ENCODE data around the gene LYPD5.
A peak's percentile ranks its signal among the peaks of the same experiment; 100 is the strongest.

Gene LYPD5

GRCh38 chr19:43804432-43804831 lies 2.2 kb upstream of the LYPD5 start:
- no peak for DNase-seq

DNA sequence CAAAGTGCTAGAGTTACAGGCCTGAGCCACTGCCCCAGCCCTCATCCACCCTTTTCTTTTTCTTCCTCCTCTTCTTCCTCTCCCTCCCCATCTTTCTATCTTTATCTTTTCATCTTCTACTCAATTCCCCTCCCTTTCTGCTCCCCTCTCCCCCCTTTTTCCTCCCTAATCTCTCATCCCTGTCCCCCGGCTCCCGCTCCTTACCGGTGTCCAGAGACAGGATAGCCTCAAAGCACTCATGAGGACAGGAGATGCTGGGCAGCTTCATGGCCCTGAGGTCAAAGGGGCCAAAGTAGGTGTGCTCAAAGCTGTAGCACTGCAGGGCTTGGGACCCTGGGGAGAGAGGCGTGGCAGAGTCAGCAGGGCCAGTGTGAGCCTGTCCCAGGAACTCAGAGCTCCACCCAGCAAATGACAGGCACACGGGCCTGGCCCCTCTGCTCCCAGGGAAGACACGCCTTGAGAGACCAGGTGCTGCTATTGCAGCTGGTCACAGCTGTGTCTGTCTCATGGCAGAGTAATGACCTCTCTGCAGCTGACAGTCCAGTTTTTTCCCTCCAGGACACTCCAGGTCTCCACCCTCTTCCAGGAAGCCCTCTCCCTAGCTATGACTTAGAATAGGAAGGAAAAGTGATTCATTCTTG lies 2.6 kb downstream of the LYPD5 start:
- no peak for DNase-seq

DNA sequence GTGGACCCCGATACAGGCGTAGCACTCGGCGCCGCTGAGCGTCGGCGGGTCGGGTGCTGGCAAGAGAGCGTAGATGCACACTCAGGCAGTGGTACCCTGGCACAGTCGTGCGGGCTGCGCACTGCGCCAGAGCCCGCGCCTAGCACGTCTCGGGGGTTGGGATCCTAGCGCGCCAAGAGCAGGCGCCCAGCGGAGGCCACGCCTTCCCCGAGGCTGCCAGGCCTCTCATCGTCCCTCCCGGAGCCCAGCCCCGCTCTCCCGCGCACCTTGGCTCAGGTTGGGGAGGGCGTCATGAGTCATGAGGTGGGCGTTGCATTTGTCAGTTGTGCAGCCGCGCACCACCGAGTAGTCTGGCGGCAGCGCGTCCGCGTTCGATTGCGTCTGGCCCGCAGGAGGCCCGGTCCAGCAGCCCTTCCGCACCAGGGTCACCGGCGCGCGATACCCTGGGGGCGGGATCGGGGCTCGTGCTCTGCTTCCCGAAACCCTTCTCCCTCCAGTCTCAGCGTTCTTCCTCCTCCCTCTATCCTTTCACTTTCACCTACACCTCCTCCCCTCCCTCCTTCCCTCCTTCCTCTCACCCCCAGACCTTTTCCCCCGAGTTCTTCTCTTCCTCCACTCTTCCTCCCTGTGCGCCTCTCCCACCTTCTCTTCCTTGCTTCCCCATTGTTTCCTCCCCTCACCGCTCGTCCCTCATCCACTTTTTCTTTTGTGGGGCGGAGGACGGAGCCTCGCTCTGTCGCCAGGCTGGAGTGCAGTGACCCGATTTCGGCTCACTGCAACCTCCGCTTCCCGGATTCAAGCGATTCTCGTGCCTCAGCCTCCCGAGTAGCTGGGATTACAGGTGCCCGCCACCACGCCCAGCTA lies 3.5 kb downstream of the LYPD5 start:
- peak; percentile 37 for DNase-seq

GRCh38 chr19:43798026-43798545 lies 4.2 kb downstream of the LYPD5 start:
- no peak for DNase-seq

DNA sequence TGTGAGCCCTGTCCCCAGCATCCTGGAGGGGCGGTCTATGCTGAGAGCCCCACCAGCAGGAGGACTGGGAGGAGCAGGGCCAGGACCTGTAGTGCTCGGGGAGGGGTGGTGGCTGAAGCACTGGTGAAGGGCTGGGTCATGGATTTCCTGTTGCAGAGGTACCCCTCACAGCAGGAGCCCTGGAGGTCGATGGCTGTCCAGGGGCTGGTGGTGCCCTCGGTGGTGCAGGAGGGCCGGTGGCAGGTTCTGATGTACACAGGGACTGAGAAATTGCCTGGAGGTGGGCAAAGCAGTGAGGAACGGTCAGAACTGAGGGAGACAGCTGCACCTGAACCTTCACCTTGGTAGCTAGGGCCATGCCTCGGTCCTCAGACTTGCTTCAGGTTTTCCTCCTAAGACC lies 4.7 kb downstream of the LYPD5 start:
- DNase-seq: no peak

- DNase-seq: no peak
Observed at GRCh38 chr19:43797118-43797517, 5.1 kb downstream of the LYPD5 start.

DNA sequence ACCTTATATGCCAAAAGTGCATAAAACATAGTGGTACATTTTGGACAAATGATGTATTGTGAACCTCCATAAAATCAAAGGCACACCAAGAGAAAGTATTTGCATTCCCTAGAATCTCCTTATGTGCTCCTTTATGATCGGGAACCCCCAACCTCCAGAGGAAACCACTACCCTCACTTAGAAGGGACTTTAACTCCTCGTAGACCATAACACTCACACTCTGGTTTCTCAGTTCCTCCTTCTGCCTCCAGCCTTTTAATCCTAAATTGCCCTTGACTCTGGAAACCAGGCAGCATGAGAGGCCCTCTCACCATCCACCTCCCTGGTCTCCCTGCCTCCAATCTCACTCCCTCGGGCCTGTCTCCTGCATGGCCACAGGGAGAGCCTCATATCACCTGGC lies 11.7 kb downstream of the LYPD5 start:
- no peak for DNase-seq

DNA sequence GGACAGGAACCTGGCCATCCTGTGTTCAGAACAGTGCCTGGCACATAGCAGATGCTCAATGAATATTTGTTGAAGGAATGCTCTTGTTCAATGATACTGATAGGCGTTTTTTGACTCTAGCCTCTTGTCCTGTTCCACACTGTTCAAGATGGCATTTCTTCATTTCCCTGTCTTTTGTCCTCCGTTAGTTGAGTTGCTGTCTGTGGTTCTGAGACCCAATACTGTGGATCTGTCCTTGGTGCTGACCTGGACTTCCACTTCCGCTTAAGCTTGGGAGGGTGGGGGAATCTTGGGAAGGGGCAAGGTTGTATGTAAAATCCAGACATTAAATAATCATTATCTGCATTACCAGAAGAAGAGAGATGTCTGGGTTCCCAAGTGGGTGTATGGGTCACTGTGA lies 13.2 kb downstream of the LYPD5 start:
- no peak for DNase-seq

DNA sequence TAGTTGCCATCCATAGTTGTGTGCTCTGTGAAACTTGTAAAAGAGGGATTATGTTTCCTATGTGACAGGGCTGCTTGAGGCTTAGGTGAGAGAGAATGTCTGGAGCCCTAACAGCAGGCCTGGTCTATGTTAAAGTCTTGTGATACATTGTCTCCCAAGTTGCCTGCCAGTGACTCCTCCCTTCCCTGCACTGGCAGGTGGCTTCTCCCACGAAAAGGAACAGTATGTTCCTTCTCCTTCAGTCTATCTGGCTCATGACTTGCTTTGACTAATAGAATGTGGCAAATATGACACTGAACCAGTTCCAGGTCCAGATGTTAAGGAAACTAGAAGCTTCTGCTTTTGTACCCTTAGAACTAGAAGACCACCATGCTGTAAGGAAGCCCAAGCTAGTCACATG lies 15.6 kb downstream of the LYPD5 start:
- DNase-seq: no peak

DNA sequence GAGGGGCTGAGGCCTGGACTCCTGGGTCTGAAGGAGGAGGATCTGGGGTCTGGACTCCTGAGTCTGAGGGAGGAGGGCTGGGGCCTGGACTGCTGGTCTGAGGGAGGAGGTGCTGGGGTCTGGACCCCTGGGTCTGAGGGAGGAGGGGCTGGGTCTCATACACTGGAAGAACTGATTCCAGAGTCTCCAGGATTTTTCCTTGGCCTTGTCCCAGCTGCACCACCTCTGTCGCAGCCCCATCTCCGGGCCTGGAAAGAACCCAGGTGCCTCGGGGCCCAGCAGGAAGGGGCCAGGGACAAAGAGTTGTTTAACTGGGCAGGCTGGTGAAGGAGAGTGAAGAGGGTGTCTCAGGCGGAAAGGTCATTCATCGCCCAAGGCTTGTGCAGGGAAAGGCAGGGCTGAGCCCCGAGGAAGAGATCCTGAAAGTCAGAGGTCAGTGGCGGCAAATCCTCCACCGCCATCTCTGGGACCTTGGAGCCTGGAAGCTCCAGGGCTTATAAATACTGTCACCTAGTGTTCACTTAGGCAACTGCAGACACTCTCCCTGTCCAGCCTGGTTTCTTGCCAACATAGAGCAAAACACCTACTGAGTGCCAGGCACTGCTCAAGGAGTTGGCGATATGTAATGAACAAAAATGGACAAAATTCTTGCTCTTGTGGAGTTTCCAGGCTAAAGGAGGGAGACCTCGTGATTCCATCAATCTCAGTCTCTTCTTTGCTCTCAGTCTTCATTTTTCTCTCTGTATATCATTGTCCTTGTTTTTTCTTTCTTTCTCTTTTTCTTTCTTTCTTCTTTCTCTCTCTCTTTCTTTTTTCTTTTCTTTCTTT lies 17.1 kb downstream of the LYPD5 start:
- peak; percentile 53 for DNase-seq

DNA sequence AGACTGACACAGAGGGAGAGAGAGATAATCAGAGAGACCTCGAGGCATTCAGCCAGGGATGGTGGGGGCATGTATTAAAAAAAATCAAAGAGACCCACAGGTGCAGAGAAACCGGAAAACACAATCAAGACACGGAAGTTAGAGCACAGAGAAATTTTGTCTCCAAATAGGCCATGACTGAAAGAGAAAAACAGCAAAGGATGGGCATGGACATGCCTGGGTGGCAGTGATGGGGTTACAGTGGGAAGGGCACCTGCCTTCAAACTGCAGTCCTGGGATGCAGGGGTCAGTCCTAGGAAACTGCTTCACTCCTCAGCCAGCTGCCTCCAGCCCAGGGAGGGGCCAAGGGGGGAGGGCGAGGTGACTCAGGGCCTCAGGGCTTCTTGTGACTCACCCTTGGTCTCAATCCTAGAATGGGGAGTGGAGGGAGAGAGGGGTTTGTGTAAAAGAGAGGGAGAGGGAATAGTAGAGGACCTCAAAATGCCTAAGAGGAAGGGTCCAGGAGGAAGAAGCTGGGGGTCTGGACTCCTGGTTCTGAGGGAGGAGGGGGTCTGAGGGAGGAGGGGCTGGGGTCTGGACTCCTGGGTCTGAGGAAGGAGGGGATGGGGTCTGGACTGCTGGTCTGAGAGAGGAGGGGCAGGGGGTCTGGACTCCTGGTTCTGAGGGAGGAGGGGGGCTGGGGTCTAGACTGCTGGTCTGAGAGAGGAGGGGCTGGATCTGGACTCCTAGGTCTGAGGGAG lies 17.8 kb downstream of the LYPD5 start:
- DNase-seq: no peak

DNA sequence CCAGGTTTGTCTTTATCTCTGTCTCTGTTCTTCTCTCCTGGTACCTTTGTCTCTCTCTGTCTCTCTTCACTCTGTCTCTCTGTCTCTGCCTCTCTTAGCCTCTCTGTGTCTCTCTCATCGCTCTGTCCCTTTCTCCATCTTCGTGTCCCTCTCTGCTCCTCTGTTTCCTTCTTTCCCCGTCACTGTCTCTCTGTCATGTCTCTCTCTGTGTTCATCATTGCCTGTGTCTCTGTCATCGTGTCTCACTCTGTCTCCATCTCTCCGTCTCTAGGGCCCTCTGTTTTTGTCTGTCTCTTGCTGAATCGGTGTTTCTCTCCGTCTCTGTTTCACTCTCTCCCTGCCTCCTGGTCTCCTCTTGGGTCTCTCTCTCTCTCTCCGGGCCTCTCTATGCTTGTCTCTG lies 18.6 kb downstream of the LYPD5 start:
- DNase-seq: no peak

GRCh38 chr19:43782689-43783231 lies 19.5 kb downstream of the LYPD5 start:
- DNase-seq: no peak

DNA sequence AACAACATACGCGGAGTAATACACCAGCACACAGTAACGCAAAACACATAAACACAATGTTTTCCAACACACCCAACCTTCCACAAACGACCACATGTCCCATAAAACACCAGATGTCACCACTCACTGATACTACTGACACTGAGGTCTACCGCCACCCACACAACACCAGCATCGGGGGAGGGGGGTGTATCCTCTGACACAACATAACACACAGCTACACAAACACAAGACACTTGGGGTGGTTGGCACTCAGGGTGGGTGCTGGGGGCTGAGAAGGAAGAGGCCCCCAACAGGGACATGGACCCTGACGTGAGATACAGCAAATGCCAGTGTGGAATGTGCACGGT lies 20.0 kb downstream of the LYPD5 start:
- DNase-seq: no peak

GRCh38 chr19:43781630-43782310 lies 20.5 kb downstream of the LYPD5 start:
- DNase-seq: no peak

DNA sequence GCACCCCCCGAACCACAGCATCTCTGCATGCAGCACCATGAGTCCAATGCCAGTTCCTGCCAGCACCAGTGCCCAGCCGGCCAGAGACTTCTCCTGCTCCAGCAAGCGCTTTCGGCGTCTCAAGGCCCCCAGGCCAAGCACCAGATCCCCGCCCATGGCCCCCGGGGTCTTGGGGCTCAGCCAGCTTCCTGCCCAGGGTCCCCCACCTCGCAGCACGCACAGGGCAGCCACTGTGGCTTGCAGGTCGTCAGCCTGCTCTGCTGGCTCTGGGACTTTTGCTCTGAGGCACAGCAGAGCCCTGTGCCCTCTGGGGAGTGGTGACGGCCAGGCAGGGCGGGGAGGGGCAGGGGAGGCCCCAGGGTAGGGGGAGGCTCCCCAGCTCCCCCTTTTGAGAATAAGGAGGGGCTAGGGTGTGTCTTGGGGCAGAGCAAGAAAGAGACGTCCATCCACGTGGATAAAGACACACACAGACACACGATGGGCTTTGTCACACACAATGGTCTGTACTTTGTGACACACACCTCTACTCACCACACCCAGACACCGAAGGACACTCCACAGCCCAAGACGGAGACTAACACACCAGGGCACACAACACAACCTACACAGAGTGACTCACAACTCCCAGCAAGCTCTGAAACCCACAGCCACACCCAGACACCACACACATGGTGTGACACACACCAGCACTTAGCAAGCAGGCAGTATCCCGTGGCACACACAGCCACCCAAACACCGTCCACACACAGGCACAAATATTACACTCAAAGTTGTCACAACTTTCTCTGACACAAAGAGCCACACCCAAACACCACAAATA lies 21.3 kb downstream of the LYPD5 start, which contains the start of gene KCNN4:
TSS of gene KCNN4 (minus strand) at position 268 of the 820 bp plus-strand sequence. CDS start at position 156, 112 bp downstream.
- no peak for DNase-seq

- DNase-seq: no peak
Observed at GRCh38 chr19:43779820-43780219, 22.4 kb downstream of the LYPD5 start.

GRCh38 chr19:43779147-43779819 lies 23.0 kb downstream of the LYPD5 start:
- DNase-seq: no peak

GRCh38 chr19:43778651-43779050 lies 23.6 kb downstream of the LYPD5 start:
- peak; percentile 58 for DNase-seq

- no peak for DNase-seq
Observed at GRCh38 chr19:43777163-43777695, 25.0 kb downstream of the LYPD5 start.

All from NCI-H526 treated with DMSO at 0.1 percent for 48 hours (cell line).